GM03348 (cell line): ENCODE measurements around the gene MINAR1.
"Not testable (repeated sequence)": the region's sequence is repeated elsewhere in the genome, so short reads cannot be mapped to it uniquely, and the experiment has no call there.

Experiments
- DNase-seq: peaks from one replicate; pipeline ENCODE4 v3.0.0; 2012; ENCODE audit warnings: low spot score

The MINAR1 gene

GRCh38 chr15:79431636-79432344, at the start of gene MINAR1:
Gene MINAR1 (plus strand): TSS chr15:79432336. CDS start chr15:79456148, 23,812 bp downstream.
- DNase-seq: peak; percentile 83

DNA sequence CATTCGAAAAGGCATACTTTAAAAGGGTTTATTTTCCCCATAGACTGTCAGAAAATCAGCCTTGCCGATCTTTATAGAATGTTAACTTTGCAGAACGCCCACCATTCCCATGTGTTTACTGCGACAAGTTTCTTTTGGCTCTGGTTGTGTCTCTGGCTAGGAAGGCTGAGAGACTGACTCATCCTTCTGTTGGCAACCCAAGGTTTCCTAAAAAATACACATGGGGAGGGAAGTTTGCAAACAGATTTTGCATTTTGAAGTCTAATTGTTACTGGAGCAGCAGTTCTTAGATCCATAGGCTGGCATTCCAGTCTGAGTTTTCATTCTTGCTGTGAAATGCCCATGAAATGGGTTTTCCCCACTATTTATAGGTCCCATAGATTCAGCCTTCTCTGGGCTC, 37.9 kb upstream of the MINAR1 start:
- peak; percentile 73 for DNase-seq

GRCh38 chr15:79396850-79397249, 35.3 kb upstream of the MINAR1 start:
- no peak for DNase-seq

GRCh38 chr15:79397269-79397910, 34.7 kb upstream of the MINAR1 start:
- no peak for DNase-seq

- no peak for DNase-seq
Observed at GRCh38 chr15:79399606-79400005, 32.5 kb upstream of the MINAR1 start.

DNA sequence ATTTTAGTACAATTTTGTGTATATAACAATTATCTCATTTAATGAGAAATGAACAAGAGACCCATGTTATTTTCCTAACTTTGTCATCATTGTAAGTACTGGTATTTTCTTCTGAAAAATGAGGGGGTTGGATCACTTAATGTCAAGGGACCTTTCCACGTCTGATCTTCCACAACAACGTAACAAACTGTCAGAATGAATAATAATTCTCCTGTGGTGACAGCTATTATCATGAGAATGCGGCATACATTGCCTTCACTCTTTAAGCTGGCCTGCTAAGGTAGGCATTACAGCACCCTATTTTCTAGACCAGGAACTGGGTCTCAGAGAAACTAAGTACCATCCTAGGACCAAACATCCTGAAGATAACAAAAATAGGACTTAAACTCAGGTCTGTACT, 31.5 kb upstream of the MINAR1 start:
- no peak for DNase-seq

GRCh38 chr15:79401301-79401700, 30.8 kb upstream of the MINAR1 start:
- DNase-seq: no peak

DNA sequence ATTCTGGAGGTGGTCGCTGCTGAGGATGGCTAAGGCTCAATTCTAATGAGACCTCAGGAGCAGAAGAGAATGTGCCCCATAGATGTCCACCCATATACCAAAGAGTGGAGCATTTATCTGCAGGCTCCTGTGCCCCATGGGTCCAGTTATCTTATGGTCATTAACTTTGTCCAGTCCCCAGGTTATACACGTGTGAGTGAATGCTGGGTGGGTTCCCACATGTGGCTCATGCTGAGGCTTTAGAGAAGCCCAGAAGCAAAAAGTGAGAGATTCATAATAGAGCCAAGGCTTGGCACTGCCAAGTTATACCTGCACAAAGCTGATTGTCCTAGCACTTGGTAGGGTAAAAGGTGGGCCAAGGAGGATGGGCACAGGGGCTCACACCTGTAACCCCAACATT, 30.0 kb upstream of the MINAR1 start:
- no peak for DNase-seq

- DNase-seq: peak; percentile 18
Observed at GRCh38 chr15:79403501-79403900, 28.6 kb upstream of the MINAR1 start.

DNA sequence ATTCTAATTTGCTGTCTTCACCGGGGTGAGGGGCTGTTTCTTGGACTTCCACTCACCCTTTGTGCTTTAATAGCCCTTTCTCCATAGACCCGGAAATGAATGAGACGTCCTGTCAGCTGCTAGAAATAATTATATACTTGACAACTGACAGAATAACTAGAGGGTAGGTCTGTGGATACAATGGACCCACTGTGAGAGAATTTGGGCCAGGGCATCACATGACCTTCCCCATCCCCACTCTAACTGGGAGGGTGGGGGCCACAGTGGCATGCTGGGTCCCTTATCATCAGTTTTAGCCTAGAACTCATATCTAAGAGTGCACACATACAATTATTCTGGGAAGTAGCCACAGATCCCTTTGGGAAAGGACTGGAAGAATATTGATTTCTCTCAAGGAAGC, 25.9 kb upstream of the MINAR1 start:
- DNase-seq: no peak

GRCh38 chr15:79408041-79408440, 24.1 kb upstream of the MINAR1 start:
- DNase-seq: no peak

DNA sequence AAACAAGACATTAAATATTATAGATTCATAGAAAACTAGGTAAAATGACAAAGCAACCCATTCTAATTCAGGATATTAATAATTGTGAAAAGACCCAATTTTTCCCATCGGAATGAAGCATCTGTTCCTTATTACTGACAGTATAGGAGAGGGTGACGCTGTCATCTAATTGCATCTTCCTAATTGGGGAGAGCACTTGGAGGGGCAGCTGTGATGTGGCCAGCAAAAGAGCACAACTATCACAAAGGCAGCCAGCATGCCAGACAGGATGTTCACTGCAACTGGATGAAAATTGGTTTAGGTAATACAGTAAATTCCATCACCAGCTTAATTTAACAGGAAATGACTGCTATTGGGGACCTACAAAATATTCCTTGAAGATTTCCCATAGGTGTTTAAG, 21.9 kb upstream of the MINAR1 start:
- DNase-seq: no peak

DNA sequence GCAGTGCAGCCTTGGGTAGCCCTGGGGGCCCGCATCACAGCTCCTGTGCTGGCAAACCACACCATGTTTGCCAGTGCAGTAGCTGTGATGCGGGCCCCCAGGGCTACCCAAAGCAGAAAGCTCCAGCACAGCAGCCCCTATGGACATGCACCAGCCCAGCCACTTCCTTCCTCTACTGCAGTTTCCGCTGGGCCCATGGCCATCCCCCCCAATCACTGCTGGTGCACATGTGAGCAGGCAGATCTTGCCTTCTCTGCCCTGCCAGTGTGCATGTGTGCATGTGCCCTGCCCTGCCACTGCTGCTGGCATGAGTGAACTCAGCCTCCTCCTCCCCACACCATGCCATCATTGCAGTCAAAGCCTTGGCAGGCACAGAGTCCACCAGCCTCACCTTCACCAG, 20.1 kb upstream of the MINAR1 start:
- DNase-seq: no peak

GRCh38 chr15:79412429-79412828, 19.7 kb upstream of the MINAR1 start:
- DNase-seq: no peak

- DNase-seq: no peak
Observed at GRCh38 chr15:79416876-79417275, 15.3 kb upstream of the MINAR1 start.

GRCh38 chr15:79418693-79419279, 13.3 kb upstream of the MINAR1 start:
- DNase-seq: no peak

DNA sequence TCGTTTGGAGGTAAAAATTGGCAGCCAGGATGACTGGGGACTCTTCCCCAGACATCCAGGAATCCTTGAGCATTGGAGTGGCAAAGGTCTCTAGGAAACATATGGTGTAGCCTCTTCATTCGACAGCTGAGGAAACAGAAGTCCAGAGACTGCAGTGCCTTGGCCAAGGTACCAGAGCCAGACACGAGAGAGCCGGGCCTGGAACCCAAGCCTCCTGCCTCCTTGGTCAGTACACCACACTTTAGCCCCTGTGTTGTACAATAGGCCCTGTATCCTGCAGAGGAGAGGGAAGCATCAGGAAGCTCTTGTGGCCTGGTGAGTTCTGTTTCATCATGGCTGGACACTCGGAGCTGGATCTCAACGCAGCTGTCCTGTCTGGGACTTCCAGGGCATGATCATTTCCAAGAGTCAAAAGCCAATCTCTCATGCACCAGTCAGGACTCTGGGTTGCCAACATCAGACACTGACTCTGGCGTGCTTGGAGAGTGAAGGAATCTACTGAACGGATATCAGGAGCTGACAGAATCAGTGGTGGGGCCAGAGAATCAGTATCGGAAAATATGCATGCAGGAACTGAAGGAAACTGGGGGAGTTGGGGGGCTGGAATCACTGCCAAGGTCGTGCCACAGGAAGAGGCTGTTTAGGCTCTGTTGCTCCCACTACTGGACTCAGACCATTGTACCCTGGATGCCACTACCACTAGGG, 6.4 kb upstream of the MINAR1 start:
- DNase-seq: no peak

DNA sequence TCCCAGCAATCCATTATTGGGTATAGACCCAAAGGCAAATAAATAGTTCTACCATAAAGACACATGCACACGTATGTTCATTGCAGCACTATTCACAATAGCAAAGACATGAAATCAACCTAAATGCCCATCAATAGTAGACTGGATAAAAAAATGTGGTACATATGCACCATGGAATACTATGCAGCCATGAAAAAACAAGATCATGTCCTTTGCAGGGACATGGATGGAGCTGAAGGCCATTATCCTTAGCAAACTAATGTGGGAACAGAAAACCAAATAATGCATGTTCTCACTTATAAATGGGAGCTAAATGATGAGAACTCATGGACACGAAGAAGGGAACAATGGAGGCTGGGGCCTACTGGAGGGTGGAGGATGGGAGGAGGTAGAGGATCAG, 5.2 kb upstream of the MINAR1 start:
- DNase-seq: not testable (repeated sequence)

DNA sequence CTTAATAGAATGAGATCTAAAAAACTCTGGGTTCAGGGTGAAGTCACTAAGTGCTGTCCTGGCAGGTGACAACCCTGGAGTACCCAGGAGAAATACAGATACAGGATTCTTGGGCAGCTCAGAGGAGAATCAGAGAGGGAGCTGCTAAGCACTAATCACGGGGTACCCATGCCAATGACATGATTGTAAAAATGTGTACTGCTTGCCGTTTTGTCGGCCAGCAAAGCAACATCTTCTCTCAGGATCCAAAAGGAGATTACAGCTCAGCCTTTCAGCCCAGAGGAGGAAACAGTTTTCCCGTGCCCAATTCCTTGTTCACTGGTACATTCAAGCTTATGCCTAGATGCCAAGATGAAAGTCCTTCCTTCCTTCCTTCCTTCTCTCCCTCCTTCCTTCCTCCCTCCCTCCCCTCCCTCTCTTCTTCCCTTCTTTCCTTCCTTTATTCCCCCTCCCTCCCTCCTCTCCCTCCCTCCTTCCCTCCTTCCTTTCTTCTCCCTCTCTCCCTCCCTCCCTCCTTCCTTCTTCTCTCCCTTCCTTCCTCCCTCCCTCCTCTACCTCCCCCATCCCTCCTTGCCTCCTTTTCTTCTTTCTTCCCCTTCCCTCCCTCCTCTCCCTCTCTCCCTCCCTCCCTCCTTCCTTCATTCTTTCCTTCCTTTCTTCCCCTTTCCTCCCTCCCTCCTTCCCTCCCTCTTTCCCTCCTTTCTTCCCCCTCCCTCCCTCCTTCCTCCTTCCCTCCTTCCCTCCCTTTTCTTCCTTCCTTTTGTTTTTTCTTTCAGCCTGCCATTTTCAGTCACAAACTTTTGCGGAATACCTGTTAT, 4.1 kb upstream of the MINAR1 start:
- no peak for DNase-seq

DNA sequence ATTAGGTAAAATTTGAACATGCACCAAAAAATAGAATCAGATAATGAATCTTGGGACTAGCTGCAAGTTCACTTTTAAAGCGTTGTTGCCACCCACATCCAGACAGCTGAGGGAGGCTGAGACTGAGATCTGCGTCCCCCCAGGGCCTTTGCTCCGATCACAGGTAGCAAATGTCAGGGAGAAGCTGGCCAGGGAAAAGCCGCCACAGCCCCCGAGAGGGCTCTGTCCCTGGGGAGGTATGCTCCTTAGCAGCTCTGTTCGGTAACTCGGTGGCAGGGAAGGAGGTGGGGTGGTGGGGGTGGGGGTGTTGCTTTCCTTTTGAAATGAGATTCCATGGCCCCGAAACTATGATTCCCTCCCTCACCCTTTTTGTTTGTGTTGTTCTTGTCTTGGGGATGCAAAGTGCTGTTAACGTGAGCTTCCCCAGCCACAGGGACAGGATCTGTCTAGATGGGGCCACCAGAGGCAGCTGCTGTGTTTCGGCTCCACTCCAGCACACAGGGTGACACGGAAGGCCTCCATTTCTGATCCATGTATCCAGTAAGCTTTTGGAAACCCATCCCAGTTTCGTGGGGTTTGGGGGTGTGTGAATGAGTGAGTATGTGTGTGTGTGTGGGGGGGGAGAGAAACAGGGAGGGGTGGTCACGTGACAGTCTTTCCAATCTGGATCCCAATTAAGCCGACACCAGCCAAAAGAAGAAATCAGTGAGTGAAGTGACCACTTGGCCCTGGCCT, 1.1 kb upstream of the MINAR1 start:
- no peak for DNase-seq
